ENCODE measurements around the gene TBCEL.

DNA sequence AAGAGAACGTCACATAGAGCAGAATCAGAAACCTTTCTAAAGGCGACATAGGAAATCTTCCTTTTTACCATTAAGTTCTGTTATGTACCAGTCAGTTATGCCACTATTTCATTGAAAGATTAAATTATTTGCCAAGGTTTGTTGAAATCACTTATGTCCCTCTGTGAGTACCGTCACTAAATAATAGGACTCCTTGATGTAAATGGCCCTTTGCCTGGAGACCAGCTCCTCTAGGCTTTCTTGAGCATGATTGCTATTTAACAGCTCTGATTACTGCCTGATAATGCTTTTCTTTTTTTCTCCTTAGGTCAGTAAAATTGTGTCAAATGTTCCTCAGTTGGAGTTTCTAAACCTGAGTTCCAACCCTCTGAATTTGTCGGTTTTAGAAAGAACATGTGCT lies 29.3 kb downstream of the TBCEL start:
- TF ChIP-seq, protein P1, sequence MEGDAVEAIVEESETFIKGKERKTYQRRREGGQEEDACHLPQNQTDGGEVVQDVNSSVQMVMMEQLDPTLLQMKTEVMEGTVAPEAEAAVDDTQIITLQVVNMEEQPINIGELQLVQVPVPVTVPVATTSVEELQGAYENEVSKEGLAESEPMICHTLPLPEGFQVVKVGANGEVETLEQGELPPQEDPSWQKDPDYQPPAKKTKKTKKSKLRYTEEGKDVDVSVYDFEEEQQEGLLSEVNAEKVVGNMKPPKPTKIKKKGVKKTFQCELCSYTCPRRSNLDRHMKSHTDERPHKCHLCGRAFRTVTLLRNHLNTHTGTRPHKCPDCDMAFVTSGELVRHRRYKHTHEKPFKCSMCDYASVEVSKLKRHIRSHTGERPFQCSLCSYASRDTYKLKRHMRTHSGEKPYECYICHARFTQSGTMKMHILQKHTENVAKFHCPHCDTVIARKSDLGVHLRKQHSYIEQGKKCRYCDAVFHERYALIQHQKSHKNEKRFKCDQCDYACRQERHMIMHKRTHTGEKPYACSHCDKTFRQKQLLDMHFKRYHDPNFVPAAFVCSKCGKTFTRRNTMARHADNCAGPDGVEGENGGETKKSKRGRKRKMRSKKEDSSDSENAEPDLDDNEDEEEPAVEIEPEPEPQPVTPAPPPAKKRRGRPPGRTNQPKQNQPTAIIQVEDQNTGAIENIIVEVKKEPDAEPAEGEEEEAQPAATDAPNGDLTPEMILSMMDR (IDR thresholded peaks at IDR 0.05; ENCODE audit: insufficient read depth, low read length), result no peak
- TF ChIP-seq POLR2AphosphoS5 (IDR thresholded peaks at IDR 0.05; ENCODE audit: low read depth) (no peak), REST (IDR thresholded peaks at IDR 0.05; ENCODE audit: insufficient replicate concordance, low read depth) (no peak), SPI1 (IDR thresholded peaks at IDR 0.05; ENCODE audit: borderline replicate concordance, low read depth) (no peak), GABPA (IDR thresholded peaks at IDR 0.05; ENCODE audit: low read depth) (no peak)
